GM04503 (cell line): ENCODE measurements around the gene SPINT2.
A peak's percentile ranks its signal among the peaks of the same experiment; 100 is the strongest.
"Not testable (repeated sequence)": the region's sequence is repeated elsewhere in the genome, so short reads cannot be mapped to it uniquely, and the experiment has no call there.

Experiments used
- DNase-seq: peaks from one replicate; pipeline ENCODE4 v3.0.0-alpha.2; 2012; ENCODE audit warnings: low read depth

SPINT2 gene

DNA sequence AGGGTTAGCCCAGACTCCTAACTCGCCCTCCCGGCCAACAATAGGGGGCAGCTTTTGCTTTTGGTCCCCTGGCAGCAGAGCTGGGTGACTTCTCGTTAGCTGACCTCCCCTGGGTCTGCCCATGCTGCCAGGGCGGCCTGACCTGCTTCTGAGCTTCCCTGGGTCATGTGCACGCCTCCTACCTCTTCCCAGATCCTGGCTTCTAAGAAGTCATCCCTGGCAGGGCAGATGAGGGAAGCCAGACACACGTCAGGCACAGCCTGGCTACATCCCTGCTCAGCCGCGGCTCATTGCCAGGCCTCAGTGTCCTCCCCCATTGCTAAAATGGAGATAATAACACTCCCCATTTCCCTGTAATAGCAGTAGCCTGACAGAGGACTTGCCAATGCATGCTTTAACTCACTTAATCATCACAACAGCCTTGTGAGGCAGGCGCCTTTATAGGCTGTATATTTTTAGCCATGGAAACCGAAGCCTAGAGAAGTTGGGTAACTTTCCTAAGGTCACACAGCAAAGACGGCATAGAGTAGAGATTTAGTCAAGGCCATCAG lies 57.3 kb downstream of the SPINT2 start:
- DNase-seq: peak; percentile 33

DNA sequence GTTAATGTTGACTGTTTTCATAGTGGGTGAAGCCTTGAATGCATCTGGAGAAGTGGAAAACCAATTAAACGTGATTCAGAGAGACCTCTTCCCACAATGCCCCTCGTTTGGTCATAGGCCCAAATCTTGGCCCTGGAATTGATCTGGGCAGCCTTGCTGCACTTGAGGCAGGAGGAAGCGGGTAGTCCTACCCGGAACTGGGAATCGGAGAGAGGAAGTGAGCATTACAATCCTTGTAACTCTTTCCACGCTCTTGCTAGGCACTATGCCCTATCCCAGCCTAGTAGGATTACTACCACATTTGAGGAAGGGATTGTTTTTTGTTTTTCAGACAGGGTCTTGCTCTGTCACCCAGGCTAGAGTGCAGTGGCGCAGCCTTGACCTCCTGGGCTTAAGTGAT lies 58.9 kb downstream of the SPINT2 start:
- DNase-seq: no peak

DNA sequence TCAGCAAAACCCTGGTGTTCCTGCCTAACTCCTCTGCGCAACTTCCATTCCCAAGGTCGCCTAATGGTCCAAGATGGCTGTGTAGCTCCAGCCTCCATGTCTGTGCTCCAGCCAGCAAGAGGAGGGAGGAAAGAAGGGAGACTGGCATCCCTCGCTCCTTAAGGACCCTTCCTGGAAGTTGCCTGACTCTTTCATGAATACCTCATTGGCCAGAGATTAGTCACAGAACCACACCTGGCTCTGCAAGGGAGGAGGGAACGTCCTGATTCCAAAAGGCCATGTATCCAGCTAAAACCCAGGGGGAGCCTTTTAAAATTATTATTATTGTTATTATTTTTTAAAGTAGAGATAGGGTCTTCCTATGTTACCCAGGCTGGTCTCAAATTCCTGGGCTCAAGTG lies 60.1 kb downstream of the SPINT2 start:
- no peak for DNase-seq

DNA sequence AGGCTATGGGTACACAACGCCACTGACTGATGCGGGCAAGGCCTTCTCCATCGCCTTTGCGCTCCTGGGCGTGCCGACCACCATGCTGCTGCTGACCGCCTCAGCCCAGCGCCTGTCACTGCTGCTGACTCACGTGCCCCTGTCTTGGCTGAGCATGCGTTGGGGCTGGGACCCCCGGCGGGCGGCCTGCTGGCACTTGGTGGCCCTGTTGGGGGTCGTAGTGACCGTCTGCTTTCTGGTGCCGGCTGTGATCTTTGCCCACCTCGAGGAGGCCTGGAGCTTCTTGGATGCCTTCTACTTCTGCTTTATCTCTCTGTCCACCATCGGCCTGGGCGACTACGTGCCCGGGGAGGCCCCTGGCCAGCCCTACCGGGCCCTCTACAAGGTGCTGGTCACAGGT lies 62.2 kb downstream of the SPINT2 start:
- no peak for DNase-seq

DNA sequence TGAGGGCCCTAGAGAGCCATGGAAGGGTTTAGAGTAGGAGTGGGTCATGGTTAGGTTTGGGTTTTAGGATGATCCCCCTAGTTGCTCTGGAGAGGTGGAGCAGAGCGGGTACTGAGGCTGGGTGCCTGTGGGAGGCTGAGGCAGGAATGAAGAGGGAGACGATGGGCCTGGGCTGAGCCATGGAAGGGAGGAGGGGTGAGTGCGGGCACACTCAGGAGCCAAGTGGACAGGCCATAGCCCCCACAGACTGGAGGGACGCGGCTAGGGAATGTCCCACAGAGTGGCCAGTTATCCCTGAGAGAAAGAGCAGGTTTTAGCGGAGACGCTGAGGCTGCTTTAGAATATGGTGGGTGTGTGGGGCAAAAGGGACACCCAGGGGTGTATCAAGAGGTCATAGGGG lies 65.3 kb downstream of the SPINT2 start:
- DNase-seq: no peak

DNA sequence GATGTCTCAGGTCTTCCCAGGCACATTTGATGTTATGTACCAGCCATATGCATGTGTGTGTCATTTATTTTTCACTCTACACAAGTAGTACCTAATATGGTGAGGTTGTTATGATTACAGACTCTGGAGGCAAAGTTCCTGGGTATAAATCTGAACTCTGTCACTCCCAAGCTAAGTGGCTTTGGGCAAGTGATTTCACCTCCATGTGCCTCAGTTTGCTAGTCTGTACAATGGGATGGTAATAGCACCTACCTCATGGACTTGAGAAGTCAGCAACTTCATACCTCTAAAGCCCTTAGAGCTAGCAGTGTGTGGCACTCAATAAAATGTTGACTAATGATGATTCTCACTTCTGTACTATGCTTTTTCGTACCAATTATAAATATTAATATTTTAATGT lies 67.4 kb downstream of the SPINT2 start:
- no peak for DNase-seq

DNA sequence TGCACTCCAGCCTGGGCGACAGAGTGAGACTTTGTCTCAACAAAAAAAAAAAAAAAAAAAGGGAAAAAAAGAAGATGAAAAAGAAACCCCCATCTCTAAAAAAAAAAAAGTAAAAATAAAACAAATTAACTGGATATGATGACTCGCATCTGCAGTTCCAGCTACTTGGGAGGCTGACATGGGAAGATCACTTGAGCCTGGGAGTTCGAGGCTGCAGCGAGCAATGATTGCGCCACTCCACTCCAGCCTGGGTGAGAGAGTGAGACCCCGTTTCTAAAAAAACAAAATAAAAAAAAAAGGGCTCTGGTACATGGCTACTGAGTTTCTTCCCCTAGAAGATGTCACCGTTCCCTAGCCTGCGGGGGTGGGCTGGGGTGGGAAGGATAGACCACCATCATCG lies 68.9 kb downstream of the SPINT2 start:
- DNase-seq: no peak

DNA sequence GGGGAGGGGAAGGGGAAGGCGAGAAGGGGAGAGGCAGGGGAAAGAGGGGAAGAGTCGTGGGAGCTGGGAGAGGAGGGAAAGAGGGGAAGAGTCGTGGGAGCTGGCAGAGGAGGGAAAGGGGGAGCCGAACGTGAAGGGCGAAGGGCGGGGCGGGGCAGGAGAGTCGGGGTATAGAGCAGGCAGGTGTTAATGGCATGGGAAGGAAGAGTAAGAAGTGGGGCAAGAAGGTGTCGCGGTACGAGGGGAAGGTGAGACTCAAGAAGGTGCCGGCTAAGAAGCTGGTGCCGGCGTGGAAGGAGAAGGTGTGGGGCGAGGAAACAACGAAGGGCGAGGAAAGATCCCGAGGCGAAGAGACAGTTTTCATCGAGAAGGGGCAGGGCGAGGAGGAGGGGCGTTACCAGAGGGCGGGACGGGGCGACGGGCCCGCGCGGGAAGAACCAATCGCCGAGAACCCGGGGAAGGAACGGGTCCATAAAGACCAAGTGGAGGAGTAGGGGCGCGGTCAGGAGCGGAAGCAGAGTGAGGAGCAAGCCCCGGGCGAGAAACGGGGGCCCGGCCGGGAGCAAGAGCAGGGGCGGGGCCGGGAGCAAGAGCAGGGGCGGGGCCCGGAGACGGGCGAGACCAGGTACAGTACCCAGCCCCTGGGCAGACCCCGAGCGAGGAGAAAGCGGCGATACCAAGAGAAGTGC lies 71.7 kb downstream of the SPINT2 start:
- DNase-seq: peak; percentile 76

DNA sequence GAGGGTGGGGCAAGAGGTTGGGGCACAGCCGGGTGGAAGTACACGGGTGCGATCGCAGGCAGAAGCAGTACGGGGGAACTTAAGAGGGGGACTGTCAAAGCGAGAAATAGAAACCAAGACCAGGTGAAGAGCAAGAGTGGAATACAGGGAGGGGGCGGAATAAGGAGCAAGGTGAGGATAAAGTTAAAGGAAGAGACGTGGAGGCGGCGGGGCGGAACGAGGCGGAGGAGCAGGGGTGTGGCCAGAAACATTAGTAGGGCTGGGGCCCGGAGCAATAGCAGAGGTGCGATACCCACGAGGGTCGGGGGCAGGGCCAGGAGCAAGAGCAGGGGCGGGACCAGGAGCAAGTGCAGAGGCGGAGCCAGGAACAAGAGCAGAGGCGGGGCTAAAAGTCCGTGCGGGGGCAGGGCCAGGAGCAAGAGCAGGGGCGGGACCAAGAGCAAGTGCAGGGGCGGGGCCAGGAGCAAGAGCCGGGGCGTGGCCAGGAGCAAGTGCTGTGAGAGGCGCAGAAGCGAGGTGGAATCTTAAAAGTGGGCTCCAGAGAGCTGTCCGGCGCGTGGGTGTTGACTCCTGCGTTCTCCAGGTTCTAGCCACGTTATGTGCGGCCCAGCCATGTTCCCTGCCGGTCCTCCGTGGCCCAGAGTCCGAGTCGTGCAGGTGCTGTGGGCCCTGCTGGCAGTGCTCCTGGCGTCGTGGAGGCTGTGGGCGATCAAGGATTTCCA lies 72.4 kb downstream of the SPINT2 start:
- peak; percentile 21 for DNase-seq

DNA sequence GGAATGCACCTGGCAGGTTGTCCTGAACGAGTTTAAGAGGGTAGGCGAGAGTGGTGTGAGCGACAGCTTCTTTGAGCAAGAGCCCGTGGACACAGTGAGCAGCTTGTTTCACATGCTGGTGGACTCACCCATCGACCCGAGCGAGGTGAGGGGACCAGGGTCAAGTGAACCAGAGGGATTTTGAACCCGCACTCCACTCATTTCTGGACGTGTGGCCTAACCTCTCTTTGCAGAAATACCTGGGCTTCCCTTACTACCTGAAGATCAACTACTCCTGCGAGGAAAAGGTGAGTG lies 72.9 kb downstream of the SPINT2 start:
- DNase-seq: no peak

DNA sequence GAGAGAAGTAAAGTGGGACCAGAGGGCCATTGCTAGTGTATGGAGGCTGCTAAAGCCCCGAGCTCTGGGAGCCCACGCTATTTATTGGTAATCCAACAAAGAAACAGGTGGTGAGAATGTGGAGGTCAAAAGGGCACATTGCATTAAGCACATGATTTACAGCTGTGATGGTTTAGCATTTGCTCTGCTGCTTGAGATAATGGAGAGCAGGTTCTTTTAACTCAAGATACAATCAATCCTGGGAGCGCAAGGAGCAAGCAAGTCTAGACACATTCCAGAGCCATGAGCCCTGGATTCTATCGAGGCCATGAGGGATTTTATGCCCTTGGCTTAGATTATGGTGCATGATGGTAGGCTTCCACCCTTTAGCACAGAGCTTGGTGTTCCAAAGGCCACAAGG lies 74.6 kb downstream of the SPINT2 start:
- DNase-seq: not testable (repeated sequence)

DNA sequence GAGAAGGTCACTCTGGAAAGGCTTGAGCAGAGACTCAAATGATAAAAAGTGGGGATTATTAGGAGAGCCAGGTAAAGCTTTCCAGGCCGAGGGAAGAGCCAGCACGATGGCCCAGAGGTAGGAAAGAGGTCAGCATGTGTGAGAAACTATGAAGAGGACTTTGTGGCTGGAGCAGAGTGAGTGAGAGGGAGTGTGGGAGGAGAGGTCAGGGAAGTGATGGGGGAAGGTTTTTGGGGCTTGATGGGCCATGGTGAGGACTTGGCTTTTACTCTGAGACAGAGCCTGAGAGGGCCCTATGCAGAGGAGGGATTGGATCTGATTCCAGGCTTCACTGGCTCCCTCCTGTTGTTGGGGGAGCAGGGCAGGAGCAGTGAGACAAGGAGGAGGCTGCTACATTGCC lies 76.6 kb downstream of the SPINT2 start:
- no peak for DNase-seq
